ENCODE results near the gene GABRB3.

The GABRB3 gene

GRCh38 chr15:26673445-26673844 is 99.4 kb downstream of the GABRB3 start:
- no peak for DNase-seq

DNA sequence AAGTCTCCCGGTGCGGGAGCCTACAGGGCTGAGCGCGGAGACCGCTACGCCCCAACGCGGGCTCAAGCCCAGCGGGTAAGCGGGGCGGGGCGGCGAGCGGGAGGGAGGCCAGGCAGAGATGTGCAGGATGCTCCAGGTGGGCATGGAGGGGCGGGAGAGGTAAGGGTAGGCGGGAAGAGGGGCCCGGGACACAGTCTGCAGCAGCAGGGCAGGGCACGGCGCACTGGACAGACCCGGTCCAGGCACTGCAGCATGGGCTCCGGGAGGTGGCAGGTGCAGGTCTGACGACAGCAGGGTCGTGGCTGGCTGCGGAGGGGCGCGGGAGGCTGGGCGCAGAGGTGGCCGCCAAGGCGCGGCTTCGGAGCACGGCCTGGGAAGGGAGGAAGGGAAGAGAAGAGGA is 102.8 kb downstream of the GABRB3 start:
- no peak for DNase-seq

DNA sequence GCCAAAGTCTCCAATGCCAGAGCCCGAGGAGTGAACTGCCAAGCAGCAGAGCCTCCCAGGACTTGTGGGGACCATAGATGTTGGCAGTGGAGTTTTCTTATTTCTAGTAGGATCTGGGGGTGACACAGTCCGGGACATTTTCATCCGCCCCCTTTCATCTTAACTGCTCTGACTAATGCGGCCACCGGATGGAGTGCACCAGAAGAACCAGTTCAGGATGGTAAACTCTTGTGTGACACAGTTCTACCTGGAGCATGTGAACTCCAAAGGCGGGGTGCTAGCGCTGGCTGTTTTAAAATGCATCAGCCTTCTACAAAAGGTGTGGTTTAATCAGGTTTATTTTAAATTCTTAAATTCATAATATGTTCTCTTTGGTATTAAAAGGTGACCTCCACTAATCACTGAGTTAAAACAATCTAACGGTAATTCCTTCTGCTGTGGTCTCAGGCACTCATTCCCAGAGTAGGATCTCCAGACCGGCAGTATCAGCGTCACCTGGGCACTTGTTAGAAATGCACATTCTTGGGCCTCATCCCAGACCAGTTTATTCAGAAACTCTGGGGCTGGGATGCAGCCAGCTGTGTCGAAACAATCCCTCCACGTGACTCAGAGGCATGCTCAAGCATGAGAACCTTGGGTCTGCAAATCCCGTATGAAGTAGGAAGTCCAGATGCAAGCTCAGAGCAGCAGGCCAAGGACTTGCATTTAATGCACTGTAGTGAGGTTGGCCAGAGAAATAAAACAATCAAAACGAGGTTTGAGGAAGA is 105.5 kb downstream of the GABRB3 start:
- DNase-seq, result no peak

DNA sequence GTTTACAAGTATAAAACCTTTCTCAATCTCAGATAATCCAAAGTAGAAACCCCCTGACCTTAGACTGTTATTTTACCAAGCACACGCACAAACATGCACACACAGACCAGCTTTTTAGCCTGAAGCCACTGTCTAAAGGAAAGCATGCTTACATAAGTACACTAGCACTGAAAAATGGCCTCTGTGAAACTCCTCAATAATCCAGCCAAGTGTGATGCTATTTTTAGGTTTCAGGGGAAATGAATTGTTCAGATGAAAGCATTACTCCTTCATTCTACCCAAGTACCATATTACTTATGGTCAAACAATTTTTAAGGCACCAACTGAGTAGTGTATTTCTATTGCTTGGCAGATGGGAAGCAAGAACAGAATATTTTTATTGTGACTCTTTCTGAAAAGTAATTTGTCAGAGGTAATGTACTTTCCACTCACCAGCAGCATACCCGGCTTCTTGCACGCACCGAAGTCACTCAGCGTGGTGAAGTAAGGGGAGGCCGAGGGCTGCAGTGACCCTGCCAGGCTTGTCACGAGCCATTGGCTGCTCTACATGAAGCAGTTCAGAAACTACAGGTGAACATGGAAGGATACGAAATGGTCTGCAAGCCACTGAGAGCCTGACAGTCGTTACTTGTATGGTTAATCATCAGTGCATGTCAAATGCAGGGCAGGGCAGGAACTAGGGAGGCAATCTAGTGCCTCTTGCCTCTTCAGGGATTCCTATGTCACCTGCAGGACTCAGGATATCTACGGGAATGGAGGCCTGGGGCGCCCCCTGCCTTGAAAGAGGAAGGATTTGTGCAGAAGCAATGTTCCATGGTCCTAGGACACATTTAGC is 106.7 kb downstream of the GABRB3 start:
- DNase-seq, result no peak

DNA sequence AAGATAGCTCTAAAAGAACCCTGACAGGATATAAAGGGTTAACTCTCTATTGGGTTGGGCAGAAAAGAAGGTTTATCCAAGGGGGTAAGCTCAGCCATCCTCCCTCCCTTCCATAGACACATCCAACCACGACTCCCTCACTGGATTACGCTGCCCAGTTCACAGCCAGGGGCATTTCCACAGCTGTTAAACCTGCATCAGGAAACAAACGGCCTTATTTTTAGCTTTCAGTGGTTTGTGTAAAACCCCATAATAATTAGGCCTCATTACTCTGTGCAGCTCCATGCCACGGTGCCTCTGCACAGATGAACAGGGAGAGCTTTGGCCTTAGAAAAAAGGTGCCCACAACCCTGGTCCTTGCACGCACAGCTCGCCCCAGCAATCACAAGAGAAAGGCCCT is 110.6 kb downstream of the GABRB3 start:
- no peak for DNase-seq

DNA sequence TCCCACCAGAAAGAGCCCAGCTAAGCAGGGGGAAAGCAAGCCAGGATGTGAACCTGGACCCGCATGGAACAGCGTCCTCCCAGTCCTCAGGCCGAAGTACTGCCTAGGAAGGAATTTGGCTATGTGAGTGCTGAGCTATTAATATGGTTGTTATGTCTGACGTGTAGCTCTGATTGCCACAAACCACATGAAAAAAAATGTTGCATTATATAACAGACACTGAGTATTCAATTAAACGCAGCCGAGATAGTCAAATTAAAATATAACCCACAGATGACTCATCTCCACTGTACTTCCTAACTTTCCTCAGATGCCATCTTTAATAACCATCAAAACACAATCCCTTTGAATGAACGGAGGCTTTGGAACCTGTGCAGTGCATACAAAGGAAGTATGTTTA is 111.1 kb downstream of the GABRB3 start:
- no peak for DNase-seq

DNA sequence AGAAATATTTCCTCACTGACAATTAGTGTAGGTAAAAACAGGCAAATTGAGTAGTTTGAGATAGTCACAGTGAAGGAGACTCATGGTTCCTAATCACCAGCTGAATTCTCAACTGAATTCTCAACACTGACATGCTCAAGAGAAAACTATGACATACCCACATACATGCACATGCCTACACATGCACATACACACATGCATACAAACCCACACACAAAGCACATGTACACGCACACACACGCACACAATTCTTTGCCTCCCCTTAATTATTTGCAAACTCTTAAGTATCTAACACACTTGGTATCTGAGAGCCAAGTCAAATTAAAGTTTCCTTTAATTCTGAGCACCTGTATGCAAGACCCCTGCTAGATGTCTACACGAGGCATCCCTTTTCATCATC is 111.8 kb downstream of the GABRB3 start:
- no peak for DNase-seq

DNA sequence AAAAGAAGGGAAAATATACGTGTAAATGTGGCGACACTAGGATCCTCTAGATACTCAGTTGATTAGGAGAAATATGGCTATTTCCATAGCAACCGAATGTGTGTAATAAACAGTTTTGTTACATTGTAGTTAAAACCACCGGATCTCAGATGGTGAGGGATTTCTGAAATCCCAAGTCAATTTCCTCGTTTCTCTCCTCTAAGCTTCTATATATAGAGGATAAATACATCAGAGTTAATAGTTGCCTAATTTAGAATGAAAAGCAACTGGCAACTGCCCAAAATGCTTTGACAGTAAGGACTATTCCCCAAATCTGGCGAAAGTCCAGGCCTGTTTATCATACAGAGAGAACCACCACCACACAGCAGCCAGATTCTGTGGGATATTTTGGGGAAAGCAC is 112.6 kb downstream of the GABRB3 start:
- DNase-seq, result no peak

GRCh38 chr15:26658290-26658689 is 114.6 kb downstream of the GABRB3 start:
- DNase-seq, result no peak

DNA sequence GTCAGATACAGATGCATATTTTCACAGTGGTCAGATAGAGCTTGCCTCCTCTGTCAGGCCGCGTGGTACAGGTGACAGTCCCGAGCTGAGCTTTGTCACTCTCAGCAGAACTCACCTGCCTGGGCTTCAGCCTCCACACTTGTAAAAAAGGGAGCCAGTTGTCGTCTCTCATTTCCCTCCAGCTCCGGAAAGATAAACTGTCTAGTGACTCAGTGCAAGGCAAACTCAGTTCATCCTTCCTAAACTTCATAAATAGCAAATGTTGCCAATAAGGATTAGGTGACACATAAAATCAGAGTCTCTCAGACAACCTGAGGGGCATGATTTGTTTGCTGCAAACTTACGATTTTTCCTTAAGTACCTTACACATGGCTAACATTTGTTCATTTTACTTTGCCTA is 116.8 kb downstream of the GABRB3 start:
- no peak for DNase-seq

- no peak for DNase-seq
Measured at GRCh38 chr15:26651909-26652308, 121.0 kb downstream of the GABRB3 start.

DNA sequence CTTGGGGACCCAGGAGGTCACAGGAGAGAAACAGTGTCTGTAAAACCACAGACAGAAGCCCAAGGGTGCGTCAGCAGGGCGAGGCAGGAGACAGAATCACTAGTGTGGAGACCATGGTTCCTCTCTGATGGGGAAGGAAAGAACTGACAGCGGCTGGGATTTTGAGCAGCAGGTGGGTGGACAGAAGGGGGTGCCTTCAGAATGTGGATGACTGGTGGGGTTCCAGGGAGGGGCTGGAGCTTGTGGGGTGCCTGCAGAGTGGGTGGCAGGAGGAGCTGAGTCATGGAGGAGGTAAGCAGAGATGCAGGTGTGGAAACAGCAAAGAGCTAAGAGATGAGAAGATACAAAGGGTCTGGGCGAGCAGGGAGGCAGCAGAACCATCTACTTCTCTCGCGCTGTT is 124.2 kb downstream of the GABRB3 start:
- no peak for DNase-seq

DNA sequence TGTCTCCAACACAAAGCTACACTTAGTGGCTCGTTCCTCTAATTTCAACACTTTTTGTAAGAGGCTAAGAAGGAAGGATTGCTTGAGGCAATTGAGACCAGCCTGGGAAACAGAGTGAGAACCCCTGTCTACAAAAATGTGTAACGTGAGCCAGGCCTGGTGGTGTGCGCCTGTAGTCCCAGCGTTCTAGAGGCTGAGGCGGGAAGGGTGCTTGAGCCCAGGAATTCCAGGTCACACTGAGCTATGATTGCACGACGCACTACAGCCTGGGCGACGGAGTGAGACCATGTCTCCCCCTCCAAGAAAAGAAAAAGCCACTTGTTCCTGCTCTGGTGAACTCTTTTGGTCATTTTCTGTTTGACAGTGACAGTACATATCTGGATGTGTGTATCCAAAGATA is 127.9 kb downstream of the GABRB3 start:
- DNase-seq, result no peak

DNA sequence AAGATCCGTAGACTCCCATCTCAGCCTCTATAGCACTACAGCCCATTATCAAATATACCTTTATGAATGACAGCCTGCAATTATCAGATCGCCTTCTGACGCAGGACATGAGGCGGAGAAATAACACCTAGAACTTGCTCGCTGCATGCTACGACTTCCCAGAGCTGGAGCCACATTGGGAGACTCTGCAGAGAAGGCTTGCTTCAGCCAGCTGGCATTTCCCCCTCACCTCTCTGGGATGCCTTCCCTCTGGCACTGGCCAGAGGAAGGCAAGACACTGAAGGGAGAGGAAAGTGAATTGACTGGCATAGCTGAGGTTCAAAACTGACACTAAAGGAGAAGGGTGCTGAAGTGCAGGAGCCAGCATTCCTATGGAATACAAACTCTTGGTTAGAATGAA is 131.7 kb downstream of the GABRB3 start:
- no peak for DNase-seq

DNA sequence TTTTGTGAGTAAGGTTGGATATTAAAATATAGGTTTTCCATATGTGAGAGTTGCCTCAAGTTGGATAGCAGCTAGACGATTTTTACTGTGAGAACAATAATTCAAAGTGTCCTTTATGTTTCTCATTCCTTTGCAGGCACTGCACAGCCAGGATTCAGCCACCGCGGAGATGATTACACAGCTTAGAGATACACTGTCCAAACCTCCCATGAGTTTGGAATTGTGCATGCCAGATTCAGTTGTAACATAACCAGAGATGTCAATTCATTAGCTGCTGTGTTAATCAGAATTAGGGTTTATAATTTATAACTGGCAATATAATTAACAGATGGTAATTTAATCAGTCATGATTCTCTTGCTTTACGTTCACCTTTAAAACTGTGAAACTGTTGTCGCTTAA is 132.3 kb downstream of the GABRB3 start:
- no peak for DNase-seq

DNA sequence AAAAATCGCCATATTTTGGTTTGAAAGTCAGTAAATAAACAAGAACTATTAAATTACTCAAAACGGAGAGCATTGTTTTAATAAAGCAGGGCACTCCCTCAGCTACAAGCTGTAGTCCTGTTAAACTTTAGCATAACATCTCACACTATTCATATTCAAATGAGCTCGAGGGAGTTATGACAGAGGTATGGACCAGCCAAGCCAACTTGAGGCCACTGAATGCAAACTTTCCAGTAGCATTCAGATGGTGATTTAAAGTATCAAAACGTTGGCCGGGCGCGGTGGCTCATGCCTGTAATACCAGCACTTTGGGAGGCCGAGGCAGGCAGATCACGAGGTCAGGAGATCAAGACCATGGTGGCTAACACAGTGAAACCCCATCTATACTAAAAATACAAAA is 132.9 kb downstream of the GABRB3 start:
- DNase-seq, result no peak

DNA sequence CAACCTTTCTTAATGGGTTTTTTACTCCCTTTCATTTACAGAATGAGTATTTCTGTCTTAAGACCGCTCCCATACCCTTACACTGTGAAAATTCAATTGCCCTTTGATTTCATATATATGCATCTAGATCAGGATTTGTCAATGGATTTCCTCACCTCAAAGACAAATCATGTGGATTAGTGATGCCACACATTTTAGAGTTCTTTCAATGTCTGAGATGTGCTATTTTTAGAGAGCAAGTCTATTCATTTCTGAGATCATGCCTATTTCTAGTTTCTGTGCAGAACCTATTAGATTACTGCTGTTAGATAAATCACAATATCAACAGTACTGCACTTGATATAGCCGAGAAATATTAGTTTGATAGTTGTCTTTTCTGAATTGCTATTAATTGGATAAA is 137.3 kb downstream of the GABRB3 start:
- no peak for DNase-seq

GRCh38 chr15:26635105-26635504 is 137.8 kb downstream of the GABRB3 start:
- DNase-seq, result no peak

GRCh38 chr15:26634319-26634718 is 138.5 kb downstream of the GABRB3 start:
- no peak for DNase-seq

DNA sequence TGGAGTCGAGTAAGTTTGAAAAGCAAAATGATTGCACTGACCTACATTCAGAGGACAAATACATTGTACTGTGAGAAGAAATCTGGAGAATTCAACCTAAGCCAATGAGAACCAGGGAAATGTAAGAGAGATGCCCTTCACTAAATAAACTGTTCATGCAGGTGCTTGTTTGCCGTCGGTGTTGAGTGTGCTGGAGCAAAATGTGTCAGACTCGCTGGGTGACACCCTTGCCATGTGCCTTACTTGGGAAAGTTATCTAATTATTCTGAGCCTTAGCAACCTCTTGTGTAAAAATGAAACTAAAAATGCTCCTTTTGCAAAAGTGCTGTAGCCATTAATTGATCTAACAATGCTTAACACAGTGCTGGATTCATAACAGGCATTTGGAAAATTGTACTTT is 140.4 kb downstream of the GABRB3 start:
- no peak for DNase-seq

GRCh38 chr15:26631894-26632293 is 141.0 kb downstream of the GABRB3 start:
- DNase-seq, result no peak

DNA sequence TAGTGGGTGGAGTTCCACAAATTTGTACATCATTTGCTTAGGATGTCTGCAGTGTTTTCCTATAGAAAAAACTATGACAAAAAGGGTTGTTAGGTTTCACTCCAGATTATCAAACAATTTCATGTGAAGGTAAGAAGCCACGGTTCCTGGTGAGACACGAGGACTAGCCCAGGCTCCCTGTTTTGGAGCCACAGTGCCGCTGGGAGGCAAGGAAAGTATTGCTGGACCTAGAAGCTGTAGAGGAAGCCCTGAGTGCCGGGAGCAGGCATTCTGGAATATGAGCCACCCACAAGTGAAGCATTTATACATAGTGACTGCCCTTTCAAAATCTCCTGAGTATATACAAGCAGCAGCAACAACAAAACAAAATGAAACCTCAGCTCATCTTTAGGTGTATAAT is 142.0 kb downstream of the GABRB3 start:
- no peak for DNase-seq

DNA sequence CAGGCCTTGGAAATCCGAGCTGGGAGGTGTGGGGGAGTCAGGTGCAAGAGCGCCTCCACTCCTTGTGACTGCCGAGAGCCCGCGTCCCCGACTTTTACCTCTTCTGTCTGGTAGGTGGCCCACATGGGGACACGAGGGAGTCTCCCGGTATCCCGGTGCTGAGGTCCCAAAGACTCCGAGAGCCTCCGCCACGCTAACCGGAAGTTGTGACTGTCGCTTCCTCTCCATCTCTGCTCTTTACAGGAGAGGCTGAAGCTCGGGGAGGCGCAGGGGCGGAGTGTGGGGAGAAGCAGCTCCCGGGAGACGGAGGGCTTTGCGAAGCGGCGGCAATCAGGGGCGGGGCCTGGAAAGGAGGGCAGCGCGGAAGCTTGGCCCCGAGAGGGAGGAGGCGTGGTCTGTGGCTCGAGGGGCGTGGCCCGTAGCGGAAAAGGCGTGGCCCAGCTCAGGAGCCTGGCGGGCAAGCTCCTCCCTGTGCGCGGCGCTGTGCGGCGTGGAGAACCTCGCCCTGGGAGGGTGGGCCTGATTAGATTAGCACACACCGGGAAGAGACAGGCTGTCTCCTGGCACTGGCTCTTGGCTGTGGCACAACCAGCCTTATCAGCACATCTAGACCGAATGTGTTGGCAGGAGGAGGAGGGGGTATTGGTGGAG is 143.9 kb downstream of the GABRB3 start:
- no peak for DNase-seq

DNA sequence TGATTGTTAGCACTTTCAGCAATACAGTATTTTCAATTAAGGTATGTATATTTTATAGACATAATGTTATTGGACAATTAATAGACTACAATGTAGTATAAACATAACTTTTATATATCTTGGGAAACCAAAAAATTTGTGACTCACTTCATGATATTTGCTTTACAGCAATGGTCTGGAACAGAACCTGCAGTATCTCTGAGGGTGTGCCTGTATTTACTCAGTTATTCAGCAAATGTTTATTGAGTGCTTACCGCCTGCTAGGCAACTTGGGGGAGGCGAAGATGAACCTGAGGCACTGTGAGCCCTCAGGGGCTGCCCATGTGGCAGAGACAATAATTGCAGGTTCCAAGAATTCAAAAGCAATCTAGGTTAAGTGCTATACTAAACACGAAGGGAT is 144.8 kb downstream of the GABRB3 start:
- no peak for DNase-seq
